Measurements from ENCODE around the gene SCN2B.
A peak's percentile ranks its signal among the peaks of the same experiment; 100 is the strongest.

Gene SCN2B, protein sequence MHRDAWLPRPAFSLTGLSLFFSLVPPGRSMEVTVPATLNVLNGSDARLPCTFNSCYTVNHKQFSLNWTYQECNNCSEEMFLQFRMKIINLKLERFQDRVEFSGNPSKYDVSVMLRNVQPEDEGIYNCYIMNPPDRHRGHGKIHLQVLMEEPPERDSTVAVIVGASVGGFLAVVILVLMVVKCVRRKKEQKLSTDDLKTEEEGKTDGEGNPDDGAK

DNA sequence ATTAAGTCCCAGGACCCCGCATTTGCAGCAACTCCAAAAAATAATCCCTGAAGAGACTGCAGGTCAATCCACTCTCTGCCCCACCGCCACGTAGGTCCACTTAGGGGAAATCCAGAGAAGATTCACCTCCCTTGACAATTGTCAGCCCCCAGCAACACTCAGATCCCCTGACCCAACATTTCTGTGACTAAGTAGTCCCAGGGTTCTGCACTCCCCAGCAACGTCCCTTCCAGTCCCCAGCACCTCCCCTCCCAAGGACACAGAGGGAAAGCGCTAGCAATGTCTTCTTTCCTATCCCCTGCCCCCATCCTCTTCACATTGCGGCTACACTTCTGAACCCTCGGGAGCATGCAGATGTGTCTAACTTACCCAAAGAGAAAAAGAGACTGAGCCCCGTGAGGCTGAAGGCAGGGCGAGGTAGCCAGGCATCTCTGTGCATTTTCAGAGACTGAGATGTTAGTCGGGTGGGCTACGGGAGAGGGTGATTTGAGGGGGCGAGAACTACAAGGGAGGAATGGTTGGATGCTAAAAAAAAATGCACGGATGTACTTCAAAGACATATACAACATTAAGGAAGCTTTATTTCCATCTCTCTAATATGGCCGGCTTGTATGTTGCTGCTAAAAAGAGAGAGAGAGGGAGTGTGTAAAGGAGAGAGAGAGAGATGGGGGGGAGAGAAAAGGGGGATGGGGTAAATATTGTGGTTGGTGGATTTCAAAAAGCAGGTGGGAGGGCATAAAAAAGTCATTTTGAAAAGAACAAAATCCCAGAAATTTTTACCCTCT, at the start of gene SCN2B:
SCN2B (minus strand) TSS at position 647 of the 785 bp plus-strand sequence; CDS start at position 439, 208 bp downstream.
- no peak for DNase-seq

DNA sequence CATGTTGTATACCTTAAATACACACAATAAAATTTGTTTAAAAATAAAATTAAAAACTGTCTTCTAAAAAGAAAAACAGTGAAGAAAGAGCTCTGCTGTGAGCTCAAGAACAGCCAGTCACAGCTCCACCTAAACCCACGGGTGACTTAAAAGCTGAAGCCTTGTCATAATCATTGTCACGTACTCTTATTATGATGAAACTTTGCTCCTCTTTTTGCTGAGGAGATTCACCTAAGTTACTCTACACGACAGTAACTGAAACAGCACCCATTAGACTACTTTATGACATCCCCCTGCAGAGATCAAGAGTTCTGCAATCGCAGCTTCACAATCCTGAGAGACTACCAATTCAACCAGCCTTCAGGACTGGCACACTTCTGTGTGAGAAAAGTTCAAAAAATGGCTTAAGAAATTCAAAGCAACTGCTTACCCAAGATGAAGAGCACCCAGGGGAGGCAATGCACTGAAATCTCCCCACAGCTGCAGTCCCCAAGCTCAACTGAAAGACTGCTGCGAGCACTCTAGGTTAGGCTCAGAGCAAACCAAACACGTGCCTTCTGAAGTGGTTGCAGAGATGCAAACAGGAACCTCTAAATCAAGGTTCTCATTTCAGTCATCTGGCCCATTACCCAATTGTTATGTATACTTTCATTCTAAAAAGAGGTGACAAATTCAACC, 48.2 kb upstream of the SCN2B start, which contains the start of gene JAML:
JAML (minus strand) TSS at position 501 of the 678 bp plus-strand sequence. CDS start 10,145 bp downstream, outside the sequence.
- DNase-seq = peak; percentile 46

- no peak for DNase-seq
Observed at GRCh38 chr11:118223992-118224391, 47.6 kb upstream of the SCN2B start.

GRCh38 chr11:118223570-118223969, 47.1 kb upstream of the SCN2B start:
- no peak for DNase-seq

GRCh38 chr11:118222437-118222836, 46.0 kb upstream of the SCN2B start:
- DNase-seq = no peak

- no peak for DNase-seq
Observed at GRCh38 chr11:118221419-118221818, 45.0 kb upstream of the SCN2B start.

DNA sequence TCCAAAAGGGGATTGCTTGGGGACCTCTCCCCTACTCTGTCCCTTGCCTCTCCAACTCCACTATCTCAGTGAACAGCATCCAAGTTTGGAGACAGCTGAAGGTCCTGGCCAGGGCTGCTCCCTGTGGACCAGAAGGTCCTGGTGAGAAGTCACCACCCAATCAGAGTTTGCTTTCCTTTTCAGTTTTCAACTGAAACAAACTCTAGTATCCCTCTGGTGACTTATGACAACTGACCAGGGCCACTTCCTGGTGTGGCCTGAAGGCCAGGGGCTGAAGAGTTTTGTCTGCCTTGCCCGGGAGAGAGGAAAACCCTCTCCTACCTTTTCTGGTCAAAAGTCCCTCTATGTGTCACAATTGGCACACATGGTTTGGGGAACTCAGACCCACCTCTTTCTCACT, 43.3 kb upstream of the SCN2B start:
- DNase-seq = no peak

DNA sequence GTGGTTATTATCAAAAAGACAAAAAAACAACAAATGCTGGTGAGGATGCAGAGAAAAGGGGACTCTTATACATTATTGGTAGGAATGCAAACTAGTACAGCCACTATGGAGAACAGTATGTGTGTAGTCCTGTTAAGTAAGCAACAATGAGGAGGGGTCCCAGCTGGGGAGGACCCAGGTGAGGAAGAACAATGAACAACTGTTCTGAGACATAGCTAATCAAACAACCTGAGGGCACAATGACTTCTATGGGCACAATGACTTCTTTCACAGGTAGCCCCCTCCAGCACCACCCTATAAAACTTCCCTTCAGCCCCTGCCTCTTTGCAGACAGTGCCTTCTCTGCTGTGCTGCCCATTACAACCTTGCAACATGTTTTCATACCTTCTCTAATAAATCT, 42.8 kb upstream of the SCN2B start:
- no peak for DNase-seq

DNA sequence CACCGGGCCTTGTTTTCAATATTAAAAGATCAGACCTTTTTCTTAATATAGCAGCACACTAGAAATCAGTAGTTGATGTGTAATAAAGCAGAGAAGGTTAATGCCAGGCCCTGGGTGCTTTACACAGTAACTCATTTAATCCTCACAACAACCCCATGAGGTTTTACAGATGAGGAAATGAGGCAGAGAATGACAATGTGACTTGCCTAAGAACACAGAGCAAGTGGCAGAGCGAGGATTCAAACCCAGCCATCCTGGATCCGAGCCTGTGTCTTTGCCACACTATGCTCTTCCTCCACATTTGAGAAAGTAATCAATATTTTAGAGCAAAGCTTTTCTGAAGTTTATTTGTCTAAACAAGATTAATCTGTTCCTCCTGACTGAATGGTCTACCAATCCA, 41.1 kb upstream of the SCN2B start:
- DNase-seq = no peak

DNA sequence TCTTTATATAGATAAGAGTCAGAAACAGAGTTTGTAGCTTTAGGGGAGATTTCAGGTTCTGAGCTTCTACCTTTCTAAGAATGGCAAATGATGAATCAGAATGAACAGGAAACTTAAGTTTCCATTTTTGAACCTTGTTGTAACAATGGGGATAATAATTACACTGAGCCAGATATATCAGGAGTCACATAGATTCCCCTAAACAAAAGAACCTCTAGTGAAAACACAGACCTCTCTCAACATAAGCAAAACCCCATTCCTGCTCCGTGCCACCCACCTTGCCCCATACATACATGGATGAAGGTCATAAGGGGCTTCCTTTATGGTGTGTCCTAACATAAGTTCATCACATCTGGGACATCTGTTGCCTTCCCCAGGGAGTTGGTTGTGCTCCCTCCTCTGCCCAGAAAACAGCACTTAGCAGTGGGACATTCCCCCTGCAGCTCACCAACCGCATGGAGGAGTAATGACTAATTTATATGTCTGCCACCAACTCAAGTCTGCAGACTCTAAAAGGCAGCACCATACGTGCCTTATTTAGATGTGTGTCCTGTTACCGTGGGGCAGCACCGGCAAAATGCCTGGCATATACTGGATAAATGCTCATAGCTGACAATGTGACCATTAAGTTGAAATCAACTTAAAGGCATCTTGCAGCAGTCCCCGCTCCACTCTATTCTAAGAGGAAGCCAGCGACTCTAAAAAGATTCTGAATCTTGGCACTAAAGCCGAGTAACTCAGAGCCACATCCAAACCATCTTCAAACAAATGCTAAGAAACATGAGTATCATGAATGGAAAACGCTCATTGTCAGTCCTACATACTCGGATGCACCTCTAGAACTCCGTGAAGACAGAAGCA, 40.4 kb upstream of the SCN2B start:
- DNase-seq = no peak

DNA sequence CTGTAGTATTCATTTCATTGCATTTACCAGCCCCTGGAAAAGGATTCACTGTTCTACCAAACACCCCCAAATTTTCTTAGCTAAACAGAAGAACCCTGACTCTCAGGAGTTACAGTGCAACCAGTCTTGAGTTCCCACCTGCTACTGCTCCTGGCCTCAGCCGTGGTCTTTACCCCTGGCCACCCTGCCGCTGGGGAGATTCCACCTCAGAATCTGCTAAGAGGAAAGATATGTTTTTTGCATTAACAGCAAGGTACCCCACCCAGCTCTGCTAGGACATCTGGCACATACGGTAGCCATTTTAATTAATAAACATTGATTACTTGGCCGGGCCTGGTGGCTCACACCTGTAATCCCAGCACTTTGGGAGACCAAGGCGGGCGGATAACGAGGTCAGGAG, 39.3 kb upstream of the SCN2B start:
- no peak for DNase-seq

GRCh38 chr11:118215262-118215661, 38.8 kb upstream of the SCN2B start:
- DNase-seq = no peak

GRCh38 chr11:118214210-118214914, 37.9 kb upstream of the SCN2B start:
- no peak for DNase-seq

DNA sequence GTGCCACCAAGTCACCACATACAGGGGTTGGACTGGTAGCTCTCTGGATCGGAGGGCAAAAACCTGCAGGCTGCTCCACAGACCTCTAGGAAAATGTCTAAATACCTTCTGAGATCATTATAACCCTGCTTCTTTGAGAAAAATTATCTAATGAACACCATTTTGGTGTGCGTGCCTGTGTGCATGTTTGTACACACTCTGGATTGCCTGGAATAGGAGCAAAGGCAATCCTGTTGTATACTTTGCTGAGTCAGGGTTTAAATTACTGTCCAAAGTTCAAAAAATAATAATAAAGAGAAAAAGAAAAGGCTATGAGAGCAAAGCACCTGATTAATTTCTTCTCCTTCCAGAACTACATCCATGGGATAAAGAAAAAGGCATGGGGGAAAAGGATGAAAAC, 37.3 kb upstream of the SCN2B start:
- DNase-seq = no peak

- no peak for DNase-seq
Observed at GRCh38 chr11:118213201-118213600, 36.8 kb upstream of the SCN2B start.

GRCh38 chr11:118212781-118213191, 36.3 kb upstream of the SCN2B start:
- DNase-seq = no peak

DNA sequence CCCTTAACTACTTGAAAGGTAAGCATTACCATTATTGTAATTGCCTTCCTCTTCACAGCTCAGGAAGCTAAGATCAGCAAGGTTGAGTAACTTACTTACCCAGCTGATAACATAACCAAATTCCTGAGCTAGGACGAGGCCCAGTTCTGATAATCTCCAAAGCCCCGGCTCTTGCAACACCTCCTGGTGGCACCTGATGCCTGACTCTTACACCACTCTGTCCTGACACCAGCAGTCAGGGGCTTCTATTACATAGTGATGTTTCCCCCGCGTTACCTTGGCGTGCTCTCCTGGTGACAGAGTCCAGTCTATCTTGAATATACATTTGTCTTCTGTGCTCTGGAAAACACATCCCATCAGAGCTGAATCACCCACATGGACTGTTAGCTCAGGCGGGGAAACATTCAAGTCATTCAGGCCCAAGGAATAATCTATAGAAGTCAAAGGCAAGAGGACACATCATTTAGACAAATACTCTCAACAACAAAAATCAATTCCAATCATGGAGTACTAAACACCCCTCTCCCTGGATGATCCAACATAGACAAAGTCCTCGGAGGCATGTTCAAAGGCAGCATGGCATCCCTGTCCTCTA, 35.8 kb upstream of the SCN2B start:
- no peak for DNase-seq

DNA sequence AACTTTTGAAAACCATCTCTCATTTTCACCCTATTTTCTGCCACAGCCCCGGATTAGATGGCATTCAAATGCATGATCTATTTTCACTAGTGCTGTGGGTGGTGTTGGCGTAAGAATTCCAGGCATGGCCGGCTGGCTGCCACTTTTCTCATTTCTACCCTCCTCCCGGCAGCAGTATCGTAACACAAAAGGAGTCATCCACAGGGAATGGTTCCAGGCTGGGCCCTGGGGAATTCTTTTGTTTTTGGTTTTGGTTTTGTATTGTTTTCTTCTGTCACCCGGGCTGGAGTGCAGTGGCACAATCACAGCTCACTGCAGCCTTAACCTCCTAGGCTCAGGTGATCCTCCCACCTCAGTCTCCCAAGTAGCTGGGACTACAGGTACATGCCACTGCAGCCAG, 34.6 kb upstream of the SCN2B start:
- DNase-seq = no peak

DNA sequence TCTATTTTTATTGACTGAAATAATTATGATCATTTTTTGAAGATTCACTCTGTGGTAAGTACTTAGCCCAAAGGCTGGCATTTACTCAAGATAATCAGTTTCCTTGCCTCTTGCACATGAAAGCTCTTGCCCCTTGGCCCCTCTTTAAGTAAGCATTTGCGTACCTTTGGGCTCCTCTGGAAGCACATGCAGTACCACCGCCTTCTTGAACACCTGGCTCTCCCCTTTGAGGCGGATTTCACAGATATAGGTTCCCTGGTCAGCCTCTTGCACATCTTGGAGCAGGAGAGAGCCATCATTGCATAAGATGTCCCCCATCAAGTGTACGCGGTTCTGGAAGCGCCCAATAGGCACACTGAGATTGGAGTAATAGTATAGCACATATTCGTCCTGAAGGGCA, 33.9 kb upstream of the SCN2B start:
- no peak for DNase-seq

- no peak for DNase-seq
Observed at GRCh38 chr11:118209033-118209432, 32.6 kb upstream of the SCN2B start.

DNA sequence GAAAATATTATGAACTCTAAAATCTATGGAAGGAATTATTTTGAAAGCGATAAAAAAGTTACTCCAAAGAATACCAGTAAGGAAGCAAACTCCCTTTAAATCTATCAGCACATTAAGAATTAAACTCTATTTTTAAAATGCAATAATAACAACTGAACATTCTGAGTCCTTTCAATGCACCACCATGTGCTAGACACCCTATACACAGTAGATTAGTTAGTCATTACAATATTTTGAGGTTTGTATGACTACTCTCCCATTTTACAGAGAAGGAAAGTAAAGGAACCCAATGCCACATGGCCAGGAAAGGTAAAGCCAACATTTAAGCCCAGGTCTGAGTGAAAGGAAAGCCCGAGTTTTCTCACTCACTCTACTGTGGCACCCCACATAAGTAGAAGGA, 30.6 kb upstream of the SCN2B start:
- DNase-seq = no peak
